GM18499 (cell line): Measurements from ENCODE around the gene MCM3AP.
"Not testable (repeated sequence)": the region's sequence is repeated elsewhere in the genome, so short reads cannot be mapped to it uniquely, and the experiment has no call there.

Experiments
- ATAC-seq: cut with Tn5 transposase; IDR thresholded peaks from one replicate; pipeline ENCODE4 v1.9.1; 2021; ENCODE audit warnings: moderate number of reproducible peaks; ENCODE audit not compliant: insufficient read depth, unreplicated experiment

The MCM3AP gene

GRCh38 chr21:46312949-46313348 is 27.5 kb upstream of the MCM3AP start:
- ATAC-seq: no peak

DNA sequence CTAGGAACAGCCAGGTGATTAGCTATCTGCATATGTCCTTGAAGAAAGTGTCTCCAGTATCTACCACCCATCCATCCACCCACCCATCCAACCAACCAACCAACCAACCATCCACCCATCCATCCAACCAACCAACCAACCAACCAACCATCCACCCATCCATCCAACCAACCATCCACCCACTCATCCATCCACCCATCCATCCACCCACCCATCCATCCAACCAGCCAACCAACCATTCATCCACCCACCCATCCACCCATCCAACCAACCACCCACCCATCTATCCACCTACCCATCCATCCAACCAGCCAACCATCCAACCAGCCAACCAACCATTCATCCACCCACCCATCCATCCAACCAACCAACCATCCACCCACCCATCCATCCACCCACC is 26.2 kb upstream of the MCM3AP start:
- ATAC-seq: no peak

DNA sequence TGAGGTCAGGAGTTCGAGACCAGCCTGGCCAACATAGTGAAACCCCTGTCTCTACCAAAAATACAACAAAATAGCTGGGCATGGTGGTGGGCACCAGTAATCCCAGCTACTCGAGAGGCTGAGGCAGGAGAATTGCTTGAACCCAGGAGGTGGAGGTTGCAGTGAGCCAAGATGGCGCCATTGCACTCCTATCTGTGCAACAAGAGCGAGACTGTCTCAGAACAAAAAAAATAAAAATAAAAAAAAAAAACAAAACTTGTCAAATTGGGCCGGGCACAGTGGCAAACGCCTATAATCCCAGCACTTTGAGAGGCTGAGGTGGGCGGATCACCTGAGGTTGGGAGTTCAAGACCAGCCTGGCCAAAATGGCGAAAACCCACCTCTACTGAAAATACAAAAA is 24.8 kb upstream of the MCM3AP start:
- not testable (repeated sequence) for ATAC-seq

GRCh38 chr21:46308431-46308830 is 23.0 kb upstream of the MCM3AP start:
- no peak for ATAC-seq

DNA sequence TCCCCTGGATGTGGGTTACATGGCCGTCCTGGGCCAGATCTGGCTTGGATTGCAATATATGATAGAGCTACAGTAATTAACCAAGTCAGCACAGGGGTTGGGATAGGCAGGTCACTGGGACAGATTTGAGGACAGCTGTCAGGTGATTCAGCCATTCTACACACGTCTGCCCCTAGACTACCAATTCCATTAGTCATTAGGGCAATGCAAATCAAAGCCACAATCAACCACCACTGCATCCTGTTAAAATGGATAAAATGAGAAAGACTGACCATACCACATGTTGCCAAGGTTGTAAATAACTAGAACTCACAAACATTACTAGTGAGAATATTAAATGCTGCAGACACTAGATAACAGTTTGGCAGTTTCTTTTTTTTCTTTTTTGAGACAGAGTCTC is 22.2 kb upstream of the MCM3AP start:
- ATAC-seq: no peak

- ATAC-seq: no peak
Measured at GRCh38 chr21:46304955-46305354, 19.5 kb upstream of the MCM3AP start.

DNA sequence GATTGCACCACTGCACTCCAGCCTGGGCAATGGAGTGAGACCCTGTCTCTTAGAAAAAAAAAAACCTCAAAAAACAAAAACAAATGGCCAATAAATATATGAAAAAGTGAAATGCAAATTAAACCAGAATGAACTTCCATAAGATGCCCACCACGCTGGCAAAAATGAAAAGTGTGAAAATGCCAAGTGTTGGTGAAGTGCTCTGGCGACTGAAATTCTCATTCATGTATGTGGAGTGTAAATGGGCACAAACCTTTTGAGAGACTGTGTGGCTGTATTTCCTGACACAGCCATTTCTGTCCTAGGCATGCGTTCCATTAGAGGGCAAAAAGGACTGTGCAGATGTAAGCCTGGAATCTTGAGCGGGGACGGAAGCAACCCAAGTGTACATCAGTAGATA is 19.0 kb upstream of the MCM3AP start:
- ATAC-seq: no peak

- no peak for ATAC-seq
Measured at GRCh38 chr21:46301759-46302158, 16.3 kb upstream of the MCM3AP start.

GRCh38 chr21:46299167-46299566 is 13.8 kb upstream of the MCM3AP start:
- ATAC-seq: no peak

- no peak for ATAC-seq
Measured at GRCh38 chr21:46297338-46298271, 12.2 kb upstream of the MCM3AP start.

DNA sequence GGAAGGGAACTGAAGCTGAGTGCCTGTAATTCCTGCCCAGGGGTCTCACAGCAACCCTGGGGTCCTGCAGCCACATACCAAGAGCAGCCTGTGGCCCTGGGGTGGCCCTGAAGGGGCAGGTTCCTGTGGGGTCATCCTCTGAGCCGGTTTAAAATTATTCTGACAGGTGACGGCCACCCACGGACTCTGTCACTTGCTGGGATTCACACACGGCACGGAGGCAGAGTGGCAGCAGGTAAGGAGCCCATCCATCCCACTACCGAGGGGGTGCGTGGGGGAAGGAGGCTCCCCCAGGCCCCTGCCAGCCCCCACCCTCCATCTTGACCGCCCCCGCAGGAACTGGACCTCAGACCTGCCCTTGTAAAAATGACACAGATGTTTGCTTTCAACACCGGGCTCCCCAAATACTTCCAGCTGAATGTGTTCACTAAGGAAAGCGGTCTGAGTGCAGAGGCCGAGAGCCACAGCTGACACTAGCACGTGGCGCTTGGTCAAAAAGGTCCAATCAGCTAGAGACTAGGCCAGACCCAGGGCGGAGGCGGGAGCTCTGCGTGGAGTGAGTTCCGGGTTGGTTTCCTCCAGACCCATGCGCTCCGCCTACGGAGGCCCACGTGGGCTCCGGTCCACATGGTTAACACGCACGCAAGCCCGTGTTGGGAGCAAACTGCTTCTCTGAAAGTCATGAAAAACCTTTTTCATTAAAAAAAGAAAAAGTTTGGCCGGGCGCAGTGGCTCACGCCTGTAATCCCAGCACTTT is 10.8 kb upstream of the MCM3AP start:
- ATAC-seq: no peak

DNA sequence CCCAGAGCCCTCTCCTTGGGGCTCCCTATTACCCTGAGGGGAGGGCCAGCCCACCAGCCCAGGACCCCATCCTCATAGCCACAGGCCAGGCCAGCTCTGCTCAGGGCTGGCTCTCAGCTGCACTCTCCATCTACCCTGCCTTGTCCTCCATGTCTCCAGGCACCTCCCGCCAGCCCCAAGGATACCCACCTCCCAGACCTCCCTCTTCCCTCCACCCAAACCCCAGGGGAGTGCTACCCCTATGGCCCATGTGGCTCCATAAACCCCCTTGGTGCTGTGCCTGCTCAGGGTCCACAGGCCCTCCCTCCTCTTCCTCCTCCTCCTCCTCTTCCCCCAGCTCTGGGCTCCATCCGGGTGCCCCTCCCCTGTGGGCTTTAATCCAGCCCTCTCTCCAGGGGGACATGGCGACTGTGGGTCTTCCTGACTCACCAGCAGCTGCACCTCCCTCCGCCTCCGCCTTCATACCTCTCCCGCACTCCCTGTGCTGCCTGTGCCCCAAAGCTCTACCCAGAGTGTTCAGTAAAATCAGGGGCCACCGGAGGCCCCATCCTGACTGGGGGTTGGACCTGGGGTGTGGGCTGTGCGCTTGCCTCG is 9.9 kb upstream of the MCM3AP start:
- no peak for ATAC-seq

- ATAC-seq: no peak
Measured at GRCh38 chr21:46294647-46295176, 9.3 kb upstream of the MCM3AP start.

GRCh38 chr21:46291561-46291960 is 6.2 kb upstream of the MCM3AP start:
- no peak for ATAC-seq

DNA sequence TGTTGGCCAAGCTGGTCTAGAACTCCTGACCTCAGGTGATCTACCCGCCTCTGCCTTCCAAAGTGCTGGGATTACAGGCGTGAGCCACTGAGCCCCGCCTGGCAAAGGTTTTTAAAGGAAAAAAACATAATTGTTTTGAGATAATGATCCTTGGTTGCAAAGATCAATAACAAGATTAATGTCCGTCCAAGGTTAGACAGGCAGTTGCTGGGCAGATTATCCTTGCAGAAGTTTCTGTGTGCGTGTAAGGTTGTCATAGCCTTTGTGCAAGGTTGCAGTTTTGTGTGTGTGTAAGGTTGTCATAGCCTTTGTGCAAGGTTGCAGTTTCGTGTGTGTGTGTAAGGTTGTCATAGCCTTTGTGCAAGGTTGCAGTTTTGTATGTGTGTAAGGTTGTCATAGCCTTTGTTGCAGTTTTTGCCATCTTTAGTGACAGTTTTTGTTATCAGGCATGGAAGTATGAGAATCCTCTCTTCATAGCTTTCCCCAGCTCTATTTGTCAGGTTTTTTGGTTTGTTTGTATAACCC is 4.3 kb upstream of the MCM3AP start:
- no peak for ATAC-seq

- no peak for ATAC-seq
Measured at GRCh38 chr21:46287541-46287940, 2.1 kb upstream of the MCM3AP start.

DNA sequence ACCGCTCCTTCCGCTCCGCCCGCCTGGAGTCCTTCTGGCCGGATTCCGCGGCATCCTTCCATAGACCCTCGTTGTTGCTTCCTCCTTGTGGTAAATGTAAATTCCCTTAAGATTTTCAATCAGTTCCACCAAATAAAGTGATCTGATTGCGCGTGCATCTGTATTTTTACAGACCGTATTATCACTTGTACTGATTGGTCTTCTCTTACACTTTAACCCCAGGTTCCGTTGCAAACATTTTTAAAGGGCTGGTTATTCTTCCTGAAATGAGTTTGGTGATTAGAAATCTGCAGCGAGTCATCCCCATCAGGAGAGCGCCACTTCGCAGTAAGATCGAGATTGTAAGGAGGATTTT is 1.2 kb upstream of the MCM3AP start:
- no peak for ATAC-seq

DNA sequence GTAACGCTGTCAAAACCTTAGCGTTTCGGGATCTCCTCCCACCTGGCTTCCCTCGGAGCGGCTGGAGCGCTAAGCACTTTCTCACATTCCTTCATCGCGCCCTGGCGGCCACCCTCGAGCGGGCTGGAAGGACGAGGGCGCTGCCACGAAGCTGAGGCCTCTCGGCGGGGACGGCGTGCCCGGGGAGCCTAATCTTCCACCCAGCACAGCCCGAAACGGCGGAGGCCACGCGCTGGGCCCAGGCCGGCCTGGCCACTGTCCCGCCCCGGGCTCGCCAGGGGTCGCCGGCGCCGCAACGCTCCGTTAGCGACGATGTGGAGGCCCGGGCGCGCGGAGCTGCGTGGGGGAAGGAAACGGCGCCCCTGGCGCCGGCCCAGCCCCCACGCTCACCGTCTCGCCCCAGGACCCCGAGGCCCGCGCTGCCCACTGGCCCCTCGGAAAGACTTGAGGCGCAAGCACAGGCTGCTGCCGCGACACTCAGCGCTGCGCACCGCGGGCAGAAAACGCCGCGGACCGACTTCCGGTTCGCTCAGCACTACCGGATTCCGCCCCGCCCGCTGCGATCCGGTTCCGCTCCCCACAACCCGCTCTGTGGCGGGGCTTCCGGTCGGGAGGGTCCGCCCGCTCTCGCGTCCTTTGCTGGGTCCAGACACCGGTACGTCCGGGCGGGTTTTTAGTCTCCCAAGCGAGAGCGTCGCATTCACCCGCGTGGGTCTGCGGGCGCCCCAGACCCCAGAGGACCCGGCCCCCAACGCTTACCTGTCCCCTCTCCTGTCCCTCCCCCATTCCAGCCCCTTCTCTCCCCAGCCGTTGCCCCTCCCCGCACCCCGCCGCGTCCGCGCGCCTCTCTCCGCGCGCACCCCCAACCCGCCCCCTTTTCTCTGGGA is 593 bp upstream of the MCM3AP start, which contains the start of gene YBEY:
YBEY (plus strand) TSS at position 582 of the 887 bp plus-strand sequence. CDS start 572 bp downstream, outside the sequence.
- ATAC-seq: peak; percentile 45

- no peak for ATAC-seq
Measured at GRCh38 chr21:46284733-46285132, 678 bp downstream of the MCM3AP start.
